ENCODE data around the gene SEC24D.

Gene SEC24D

GRCh38 chr4:118825799-118826198, 10.1 kb downstream of the SEC24D start:
- Histone ChIP-seq H3K9me3 (ENCODE audit: insufficient read depth, low read depth, low read length) (no peaks in the 10 kb centered on the region), H3K36me3 (ENCODE audit: insufficient read depth, low read length) (peaks cover 74% of the 10 kb centered on the region), H3K27ac (ENCODE audit: low read depth, low read length) (no peak overlapping the region), H3K4me1 (ENCODE audit: insufficient read depth, low read length) (peaks cover 21% of the 10 kb centered on the region), H3K4me3 (ENCODE audit: low read length) (no peak overlapping the region), H3K9ac (ENCODE audit: low read depth, low read length) (no peak overlapping the region), H3K27me3 (ENCODE audit: insufficient read depth, low read length) (no peaks in the 10 kb centered on the region)
- 82% methylated on average over 2 of the region's 3 CpGs for WGBS

GRCh38 chr4:118824141-118824540, 11.8 kb downstream of the SEC24D start:
- WGBS = 96% methylated on average over 4 of the region's 5 CpGs
- Histone ChIP-seq H3K27me3 (ENCODE audit: insufficient read depth, low read length) (no peaks in the 10 kb centered on the region), H3K27ac (ENCODE audit: low read depth, low read length) (no peak overlapping the region), H3K9me3 (ENCODE audit: insufficient read depth, low read depth, low read length) (no peaks in the 10 kb centered on the region), H3K36me3 (ENCODE audit: insufficient read depth, low read length) (peaks cover 61% of the 10 kb centered on the region), H3K9ac (ENCODE audit: low read depth, low read length) (no peak overlapping the region), H3K4me3 (ENCODE audit: low read length) (no peak overlapping the region), H3K4me1 (ENCODE audit: insufficient read depth, low read length) (peaks cover 21% of the 10 kb centered on the region)

- no peaks in the 10 kb centered on the region for H3K27me3 ChIP-seq (ENCODE audit: insufficient read depth, low read length)
- H3K36me3 ChIP-seq (ENCODE audit: insufficient read depth, low read length) = peaks cover 54% of the 10 kb centered on the region
- no peak overlapping the region for H3K27ac ChIP-seq (ENCODE audit: low read depth, low read length)
- peaks cover 21% of the 10 kb centered on the region for H3K4me1 ChIP-seq (ENCODE audit: insufficient read depth, low read length)
- no peak overlapping the region for H3K4me3 ChIP-seq (ENCODE audit: low read length)
- H3K9me3 ChIP-seq (ENCODE audit: insufficient read depth, low read depth, low read length) = no peaks in the 10 kb centered on the region
- WGBS = 93% methylated on average over 2 of the region's 2 CpGs
- H3K9ac ChIP-seq (ENCODE audit: low read depth, low read length) = no peak overlapping the region
Observed at GRCh38 chr4:118823471-118823870, 12.5 kb downstream of the SEC24D start.

GRCh38 chr4:118821590-118822293, 14.2 kb downstream of the SEC24D start:
- H3K4me1 ChIP-seq (ENCODE audit: insufficient read depth, low read length) = peaks cover 9% of the 10 kb centered on the region
- peaks cover 60% of the 10 kb centered on the region for H3K36me3 ChIP-seq (ENCODE audit: insufficient read depth, low read length)
- WGBS = 96% methylated on average over 5 of the region's 5 CpGs
- H3K9me3 ChIP-seq (ENCODE audit: insufficient read depth, low read depth, low read length) = no peaks in the 10 kb centered on the region
- H3K27me3 ChIP-seq (ENCODE audit: insufficient read depth, low read length) = no peaks in the 10 kb centered on the region
- H3K4me3 ChIP-seq (ENCODE audit: low read length) = no peak overlapping the region
- H3K27ac ChIP-seq (ENCODE audit: low read depth, low read length) = no peak overlapping the region
- no peak overlapping the region for H3K9ac ChIP-seq (ENCODE audit: low read depth, low read length)

GRCh38 chr4:118817178-118817930, 18.6 kb downstream of the SEC24D start:
- Histone ChIP-seq H3K9ac (ENCODE audit: low read depth, low read length) (no peak overlapping the region), H3K9me3 (ENCODE audit: insufficient read depth, low read depth, low read length) (no peaks in the 10 kb centered on the region), H3K27ac (ENCODE audit: low read depth, low read length) (no peak overlapping the region), H3K27me3 (ENCODE audit: insufficient read depth, low read length) (no peaks in the 10 kb centered on the region), H3K36me3 (ENCODE audit: insufficient read depth, low read length) (peaks cover 68% of the 10 kb centered on the region), H3K4me1 (ENCODE audit: insufficient read depth, low read length) (no peaks in the 10 kb centered on the region), H3K4me3 (ENCODE audit: low read length) (no peak overlapping the region)
- 92% methylated on average over 4 of the region's 4 CpGs for WGBS

- Histone ChIP-seq H3K36me3 (ENCODE audit: insufficient read depth, low read length) (peaks cover 68% of the 10 kb centered on the region), H3K4me3 (ENCODE audit: low read length) (no peak overlapping the region), H3K9ac (ENCODE audit: low read depth, low read length) (no peak overlapping the region), H3K27me3 (ENCODE audit: insufficient read depth, low read length) (no peaks in the 10 kb centered on the region), H3K9me3 (ENCODE audit: insufficient read depth, low read depth, low read length) (no peaks in the 10 kb centered on the region), H3K4me1 (ENCODE audit: insufficient read depth, low read length) (no peaks in the 10 kb centered on the region), H3K27ac (ENCODE audit: low read depth, low read length) (no peak overlapping the region)
- WGBS = 51% methylated on average over 1 of the region's 1 CpG
Observed at GRCh38 chr4:118816538-118817177, 19.3 kb downstream of the SEC24D start.

- H3K4me1 ChIP-seq (ENCODE audit: insufficient read depth, low read length) = no peaks in the 10 kb centered on the region
- H3K36me3 ChIP-seq (ENCODE audit: insufficient read depth, low read length) = peaks cover 78% of the 10 kb centered on the region
- H3K9ac ChIP-seq (ENCODE audit: low read depth, low read length) = no peak overlapping the region
- no peaks in the 10 kb centered on the region for H3K27me3 ChIP-seq (ENCODE audit: insufficient read depth, low read length)
- H3K9me3 ChIP-seq (ENCODE audit: insufficient read depth, low read depth, low read length) = no peaks in the 10 kb centered on the region
- H3K4me3 ChIP-seq (ENCODE audit: low read length) = no peak overlapping the region
- WGBS = 95% methylated on average over 3 of the region's 3 CpGs
- no peak overlapping the region for H3K27ac ChIP-seq (ENCODE audit: low read depth, low read length)
Observed at GRCh38 chr4:118814891-118815290, 21.0 kb downstream of the SEC24D start.

GRCh38 chr4:118814058-118814457, 21.9 kb downstream of the SEC24D start:
- Histone ChIP-seq H3K9ac (ENCODE audit: low read depth, low read length) (no peak overlapping the region), H3K27me3 (ENCODE audit: insufficient read depth, low read length) (no peaks in the 10 kb centered on the region), H3K27ac (ENCODE audit: low read depth, low read length) (no peak overlapping the region), H3K36me3 (ENCODE audit: insufficient read depth, low read length) (peaks cover 86% of the 10 kb centered on the region), H3K4me1 (ENCODE audit: insufficient read depth, low read length) (no peaks in the 10 kb centered on the region), H3K4me3 (ENCODE audit: low read length) (no peak overlapping the region), H3K9me3 (ENCODE audit: insufficient read depth, low read depth, low read length) (no peaks in the 10 kb centered on the region)
- 94% methylated on average over 4 of the region's 4 CpGs for WGBS

GRCh38 chr4:118813561-118813960, 22.4 kb downstream of the SEC24D start:
- 95% methylated on average over 3 of the region's 3 CpGs for WGBS
- no peaks in the 10 kb centered on the region for H3K9me3 ChIP-seq (ENCODE audit: insufficient read depth, low read depth, low read length)
- H3K36me3 ChIP-seq (ENCODE audit: insufficient read depth, low read length) = peaks cover 90% of the 10 kb centered on the region

GRCh38 chr4:118811832-118812231, 24.1 kb downstream of the SEC24D start:
- no peaks in the 10 kb centered on the region for H3K4me1 ChIP-seq (ENCODE audit: insufficient read depth, low read length)
- peaks cover 100% of the 10 kb centered on the region for H3K36me3 ChIP-seq (ENCODE audit: insufficient read depth, low read length)
- H3K27me3 ChIP-seq (ENCODE audit: insufficient read depth, low read length) = no peaks in the 10 kb centered on the region
- H3K4me3 ChIP-seq (ENCODE audit: low read length) = no peak overlapping the region
- H3K9me3 ChIP-seq (ENCODE audit: insufficient read depth, low read depth, low read length) = no peaks in the 10 kb centered on the region
- H3K27ac ChIP-seq (ENCODE audit: low read depth, low read length) = no peak overlapping the region
- WGBS = 98% methylated on average over 3 of the region's 3 CpGs
- no peak overlapping the region for H3K9ac ChIP-seq (ENCODE audit: low read depth, low read length)

More at GRCh38 chr4:118813561-118813960, 22.4 kb downstream of the SEC24D start:
- H3K4me3 ChIP-seq (ENCODE audit: low read length) = no peak overlapping the region
- no peak overlapping the region for H3K9ac ChIP-seq (ENCODE audit: low read depth, low read length)
- no peaks in the 10 kb centered on the region for H3K27me3 ChIP-seq (ENCODE audit: insufficient read depth, low read length)
- no peak overlapping the region for H3K27ac ChIP-seq (ENCODE audit: low read depth, low read length)
- H3K4me1 ChIP-seq (ENCODE audit: insufficient read depth, low read length) = no peaks in the 10 kb centered on the region

Data from HUES64 (cell line).